Keratinocyte (primary cell): ENCODE data around the gene DDB1.

Source experiments
- CTCF ChIP-seq, 3 experiments: IDR thresholded peaks in 1 of 3; conservative IDR thresholded peaks in 1 of 3; optimal IDR thresholded peaks in 1 of 3; 2 replicates in 2 of 3; 3 replicates in 1 of 3; pipeline versions ENCODE3 to v1.5.1; 2011; ENCODE audit warnings: low read length in 3 of 3, mild to moderate bottlenecking in 3 of 3, moderate library complexity in 2 of 3, control low read depth in 1 of 3, inconsistent platforms in 1 of 3; ENCODE audit not compliant: insufficient read depth in 2 of 3; ENCODE audit errors: extremely low read depth in 1 of 3
- EZH2 ChIP-seq: IDR thresholded peaks from one replicate; pipeline ENCODE4 v1.6.1; 2012; ENCODE audit warnings: inconsistent platforms, mild to moderate bottlenecking, low read length, moderate library complexity

- no peak for TF ChIP-seq EZH2
- TF ChIP-seq CTCF (optimal IDR thresholded peaks at IDR 0.05 in 1 of 3, IDR thresholded peaks at IDR 0.05 in 1 of 3, conservative IDR thresholded peaks at IDR 0.05 in 1 of 3; ENCODE audit: extremely low read depth in 1 of 3, insufficient read depth in 2 of 3, low read length in 3 of 3) = no peak
These were observed 64.2 kb downstream of the DDB1 start for GRCh38 chr11:61268588-61269250.
